ENCODE data around the gene SOX14.

The SOX14 gene

GRCh38 chr3:137765310-137766033 lies 1.4 kb downstream of the SOX14 start:
- Mint-ChIP-seq H3K27me3 (peaks cover 98% of the 10 kb centered on the region), H3K27ac (no peak overlapping the region), H3K9me3 (no peaks in the 10 kb centered on the region), H3K36me3 (ENCODE audit: low read depth) (no peaks in the 10 kb centered on the region), H3K4me1 (ENCODE audit: low read depth) (peaks cover 7% of the 10 kb centered on the region), H3K4me3 (no peak overlapping the region)
- DNase-seq: no peak

- no peak for DNase-seq
- Mint-ChIP-seq H3K4me3 (no peak overlapping the region), H3K9me3 (no peaks in the 10 kb centered on the region), H3K27ac (no peak overlapping the region), H3K27me3 (peaks cover 98% of the 10 kb centered on the region), H3K36me3 (ENCODE audit: low read depth) (no peaks in the 10 kb centered on the region), H3K4me1 (ENCODE audit: low read depth) (peaks cover 10% of the 10 kb centered on the region)
These were observed 2.1 kb downstream of the SOX14 start for GRCh38 chr3:137766041-137766875.

- H3K27me3 Mint-ChIP-seq: peaks cover 98% of the 10 kb centered on the region
- H3K27ac Mint-ChIP-seq: no peak overlapping the region
These were observed 2.9 kb downstream of the SOX14 start for GRCh38 chr3:137766876-137767537.

GRCh38 chr3:137767538-137768360 lies 3.6 kb downstream of the SOX14 start:
- Mint-ChIP-seq H3K4me1 (ENCODE audit: low read depth) (peaks cover 17% of the 10 kb centered on the region), H3K27ac (no peak overlapping the region), H3K9me3 (no peaks in the 10 kb centered on the region), H3K36me3 (ENCODE audit: low read depth) (no peaks in the 10 kb centered on the region), H3K27me3 (peaks cover 97% of the 10 kb centered on the region), H3K4me3 (no peak overlapping the region)
- no peak for DNase-seq

More at GRCh38 chr3:137766876-137767537, 2.9 kb downstream of the SOX14 start:
- Mint-ChIP-seq H3K4me3 (no peak overlapping the region), H3K9me3 (no peaks in the 10 kb centered on the region), H3K4me1 (ENCODE audit: low read depth) (peaks cover 16% of the 10 kb centered on the region), H3K36me3 (ENCODE audit: low read depth) (no peaks in the 10 kb centered on the region)
- no peak for DNase-seq

- Mint-ChIP-seq H3K9me3 (no peaks in the 10 kb centered on the region), H3K4me3 (no peak overlapping the region), H3K27me3 (peaks cover 96% of the 10 kb centered on the region), H3K4me1 (ENCODE audit: low read depth) (peaks cover 17% of the 10 kb centered on the region), H3K27ac (no peak overlapping the region), H3K36me3 (ENCODE audit: low read depth) (no peaks in the 10 kb centered on the region)
- no peak for DNase-seq
These were observed 4.5 kb downstream of the SOX14 start for GRCh38 chr3:137768361-137769321.

GRCh38 chr3:137769322-137770065 lies 5.4 kb downstream of the SOX14 start:
- no peak for DNase-seq
- H3K36me3 Mint-ChIP-seq (ENCODE audit: low read depth): no peaks in the 10 kb centered on the region
- no peak overlapping the region for H3K4me3 Mint-ChIP-seq
- peaks cover 12% of the 10 kb centered on the region for H3K4me1 Mint-ChIP-seq (ENCODE audit: low read depth)
- peaks cover 97% of the 10 kb centered on the region for H3K27me3 Mint-ChIP-seq
- H3K9me3 Mint-ChIP-seq: no peaks in the 10 kb centered on the region
- no peak overlapping the region for H3K27ac Mint-ChIP-seq

GRCh38 chr3:137770066-137770834 lies 6.1 kb downstream of the SOX14 start:
- DNase-seq: no peak
- Mint-ChIP-seq H3K9me3 (no peaks in the 10 kb centered on the region), H3K4me3 (no peak overlapping the region), H3K27me3 (peaks cover 98% of the 10 kb centered on the region), H3K36me3 (ENCODE audit: low read depth) (no peaks in the 10 kb centered on the region), H3K4me1 (ENCODE audit: low read depth) (peaks cover 12% of the 10 kb centered on the region), H3K27ac (no peak overlapping the region)

GRCh38 chr3:137770835-137771399 lies 6.8 kb downstream of the SOX14 start:
- Mint-ChIP-seq H3K36me3 (ENCODE audit: low read depth) (no peaks in the 10 kb centered on the region), H3K4me1 (ENCODE audit: low read depth) (peaks cover 12% of the 10 kb centered on the region), H3K27me3 (peaks cover 95% of the 10 kb centered on the region), H3K9me3 (no peaks in the 10 kb centered on the region), H3K27ac (no peak overlapping the region), H3K4me3 (no peak overlapping the region)
- DNase-seq: no peak

GRCh38 chr3:137771401-137772213 lies 7.5 kb downstream of the SOX14 start:
- peaks cover 92% of the 10 kb centered on the region for H3K27me3 Mint-ChIP-seq
- H3K36me3 Mint-ChIP-seq (ENCODE audit: low read depth): no peaks in the 10 kb centered on the region
- H3K4me1 Mint-ChIP-seq (ENCODE audit: low read depth): peaks cover 12% of the 10 kb centered on the region
- no peak for DNase-seq
- no peaks in the 10 kb centered on the region for H3K9me3 Mint-ChIP-seq
- H3K4me3 Mint-ChIP-seq: no peak overlapping the region
- H3K27ac Mint-ChIP-seq: no peak overlapping the region

GRCh38 chr3:137772214-137772955 lies 8.3 kb downstream of the SOX14 start:
- no peak overlapping the region for H3K27ac Mint-ChIP-seq
- H3K9me3 Mint-ChIP-seq: no peaks in the 10 kb centered on the region
- H3K27me3 Mint-ChIP-seq: peaks cover 86% of the 10 kb centered on the region
- no peaks in the 10 kb centered on the region for H3K36me3 Mint-ChIP-seq (ENCODE audit: low read depth)
- no peak overlapping the region for H3K4me3 Mint-ChIP-seq
- H3K4me1 Mint-ChIP-seq (ENCODE audit: low read depth): peaks cover 12% of the 10 kb centered on the region
- no peak for DNase-seq

- H3K27ac Mint-ChIP-seq: no peak overlapping the region
- H3K4me1 Mint-ChIP-seq (ENCODE audit: low read depth): no peaks in the 10 kb centered on the region
- peaks cover 40% of the 10 kb centered on the region for H3K27me3 Mint-ChIP-seq
- H3K4me3 Mint-ChIP-seq: no peak overlapping the region
- DNase-seq: no peak
- H3K36me3 Mint-ChIP-seq (ENCODE audit: low read depth): no peaks in the 10 kb centered on the region
- H3K9me3 Mint-ChIP-seq: no peaks in the 10 kb centered on the region
These were observed 14.8 kb downstream of the SOX14 start for GRCh38 chr3:137778941-137779340.

Data from activated T-cell treated with anti-CD3 and anti-CD28 coated beads, Interleukin-2, amount 50 U/mL, for 24 hours (primary cell).